ENCODE data around the gene SPSB2. TPM values are rescaled to one million over a fixed set of nuclear protein-coding genes. Genes with fewer than 3 reads are reported as not detected.

Gene SPSB2
- total RNA-seq, 1 experiment from 2014 or later: 3.7 TPM

- peaks cover 9% of the 10 kb centered on the region for H3K4me1 ChIP-seq
- H3K36me3 ChIP-seq: peaks cover 17% of the 10 kb centered on the region
- no peaks in the 10 kb centered on the region for H3K27me3 ChIP-seq
- H3K4me3 ChIP-seq: peak within 1 kb of the TSS; percentile 99
- H3K9me3 ChIP-seq (replicated peaks): no peaks in the 10 kb centered on the region
- peak; percentile 65 to 67 for DNase-seq
- H3K27ac ChIP-seq: peak within 1 kb of the TSS; percentile 64
These were observed 44.9 kb downstream of the SPSB2 start, which contains the start of gene P3H3 for GRCh38 chr12:6827982-6828780. Gene P3H3 (plus strand): TSS chr12:6828407. CDS start chr12:6828441, 34 bp downstream.

- peak; percentile 91 to 95 for DNase-seq
- peaks cover 9% of the 10 kb centered on the region for H3K4me1 ChIP-seq
- no peak overlapping the region for H3K4me3 ChIP-seq
- H3K27ac ChIP-seq: no peak overlapping the region
- no peaks in the 10 kb centered on the region for H3K27me3 ChIP-seq
- H3K36me3 ChIP-seq: peaks cover 12% of the 10 kb centered on the region
- no peaks in the 10 kb centered on the region for H3K9me3 ChIP-seq (replicated peaks)
These were observed 45.6 kb downstream of the SPSB2 start for GRCh38 chr12:6827437-6827911.

- Histone ChIP-seq H3K4me1 (peaks cover 10% of the 10 kb centered on the region), H3K9me3 (replicated peaks) (no peaks in the 10 kb centered on the region), H3K27me3 (no peaks in the 10 kb centered on the region), H3K4me3 (no peak overlapping the region), H3K27ac (no peak overlapping the region), H3K36me3 (peaks cover 6% of the 10 kb centered on the region; the same call in 1 of the 2 replicates)
- DNase-seq: no peak
These were observed 46.2 kb downstream of the SPSB2 start for GRCh38 chr12:6826734-6827436.

- no peak for DNase-seq
These were observed 46.9 kb downstream of the SPSB2 start for GRCh38 chr12:6826125-6826733.

GRCh38 chr12:6825398-6826124 lies 47.5 kb downstream of the SPSB2 start:
- peaks cover 18% of the 10 kb centered on the region for H3K4me1 ChIP-seq
- DNase-seq: peak; percentile 84 to 92
- peaks cover 4% of the 10 kb centered on the region; the same call in 1 of the 2 replicates for H3K27me3 ChIP-seq
- no peak overlapping the region for H3K4me3 ChIP-seq
- no peak overlapping the region for H3K27ac ChIP-seq
- H3K9me3 ChIP-seq (replicated peaks): no peaks in the 10 kb centered on the region
- H3K36me3 ChIP-seq: no peaks in the 10 kb centered on the region; the same call in 1 of the 2 replicates

More at GRCh38 chr12:6826125-6826733, 46.9 kb downstream of the SPSB2 start:
- H3K36me3 ChIP-seq: no peaks in the 10 kb centered on the region; the same call in 1 of the 2 replicates
- H3K27me3 ChIP-seq: no peaks in the 10 kb centered on the region
- H3K27ac ChIP-seq: no peak overlapping the region
- H3K4me3 ChIP-seq: no peak overlapping the region
- no peaks in the 10 kb centered on the region for H3K9me3 ChIP-seq (replicated peaks)
- H3K4me1 ChIP-seq: peaks cover 11% of the 10 kb centered on the region

GRCh38 chr12:6824901-6825381 lies 48.2 kb downstream of the SPSB2 start:
- Histone ChIP-seq H3K4me3 (no peak overlapping the region), H3K36me3 (no peaks in the 10 kb centered on the region; the same call in 1 of the 2 replicates), H3K4me1 (peaks cover 18% of the 10 kb centered on the region), H3K27me3 (peaks cover 6% of the 10 kb centered on the region; the same call in 1 of the 2 replicates), H3K27ac (no peak overlapping the region), H3K9me3 (replicated peaks) (no peaks in the 10 kb centered on the region)
- no peak for DNase-seq

- Histone ChIP-seq H3K9me3 (replicated peaks) (no peaks in the 10 kb centered on the region), H3K27me3 (peaks cover 11% of the 10 kb centered on the region), H3K27ac (no peak overlapping the region), H3K4me1 (peaks cover 18% of the 10 kb centered on the region), H3K4me3 (no peak overlapping the region), H3K36me3 (no peaks in the 10 kb centered on the region; the same call in 1 of the 2 replicates)
- DNase-seq: no peak
These were observed 48.9 kb downstream of the SPSB2 start for GRCh38 chr12:6824085-6824775.

GRCh38 chr12:6823182-6824084 lies 49.7 kb downstream of the SPSB2 start:
- Histone ChIP-seq H3K27me3 (peaks cover 14% of the 10 kb centered on the region), H3K27ac (no peak overlapping the region), H3K9me3 (replicated peaks) (no peaks in the 10 kb centered on the region), H3K36me3 (no peaks in the 10 kb centered on the region), H3K4me1 (peaks cover 18% of the 10 kb centered on the region), H3K4me3 (no peak overlapping the region)
- no peak for DNase-seq

- Histone ChIP-seq H3K36me3 (no peaks in the 10 kb centered on the region), H3K27ac (no peak overlapping the region), H3K27me3 (peaks cover 14% of the 10 kb centered on the region), H3K9me3 (replicated peaks) (no peaks in the 10 kb centered on the region), H3K4me3 (no peak overlapping the region), H3K4me1 (peaks cover 18% of the 10 kb centered on the region)
- no peak for DNase-seq
These were observed 50.5 kb downstream of the SPSB2 start for GRCh38 chr12:6822426-6823135.

- no peak within 1 kb of the TSS for H3K27ac ChIP-seq
- peak within 1 kb of the TSS; percentile 44 for H3K4me3 ChIP-seq
- no peaks in the 10 kb centered on the region for H3K9me3 ChIP-seq (replicated peaks)
- DNase-seq: peak; percentile 60 to 66
- peaks cover 13% of the 10 kb centered on the region for H3K4me1 ChIP-seq
- H3K36me3 ChIP-seq: no peaks in the 10 kb centered on the region
- peaks cover 14% of the 10 kb centered on the region for H3K27me3 ChIP-seq
These were observed 51.3 kb downstream of the SPSB2 start, which contains the start of gene GPR162 for GRCh38 chr12:6821591-6822425. Gene GPR162 (plus strand): TSS chr12:6821821. CDS start chr12:6823899, 2,078 bp downstream.

Data from SJCRH30 (cell line).